ENCODE data around the gene KLF13.

The KLF13 gene

DNA sequence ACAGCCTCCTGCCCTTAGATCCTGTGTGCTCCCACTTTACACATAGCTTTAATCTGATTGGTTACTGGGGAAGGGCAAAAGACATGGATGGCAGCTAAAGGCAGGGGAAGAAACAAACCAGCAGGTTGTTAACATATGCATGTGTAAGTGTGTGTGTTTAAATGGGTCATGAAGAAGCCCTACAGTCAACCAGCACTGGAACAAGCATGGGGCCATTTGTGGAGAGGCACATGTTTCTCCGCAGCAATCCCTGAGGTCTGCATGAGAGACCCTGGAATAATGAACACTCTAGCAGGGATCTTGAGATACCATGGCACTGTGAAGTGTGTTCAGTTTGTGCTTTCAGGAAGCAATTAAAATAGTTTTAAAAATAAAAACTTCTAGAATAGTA lies 6.0 kb downstream of the KLF13 start:
- WGBS (ENCODE audit: insufficient coverage), result 83% methylated on average over 1 of the region's 1 CpG
- no peak overlapping the region for H3K4me3 ChIP-seq (ENCODE audit: control insufficient read depth in 1 of 7, extremely low read depth in 1 of 7, insufficient read depth in 4 of 7, low read depth in 2 of 7, low read length in 6 of 7)
- no peak for DNase-seq
- H3K9me3 ChIP-seq (ENCODE audit: control extremely low read depth in 1 of 5, control insufficient read depth in 4 of 5, insufficient read depth in 2 of 5, low read depth in 1 of 5, low read length in 4 of 5), result no peaks in the 10 kb centered on the region
- H3K36me3 ChIP-seq (ENCODE audit: control insufficient read depth in 4 of 4, insufficient read depth in 4 of 4, low read length in 3 of 4), result peaks cover 0 to 11% (median 0%) of the 10 kb centered on the region in 4 experiments
- ChIA-PET CTCF (interaction anchor here (0.7 to 1.6 kb wide), 7 partner anchors 20 to 156 kb away, joined by 3 to 4 read pairs (median 3); no protein-coding TSS in a partner anchor), POLR2A (interaction anchor here (0.6 kb wide), 1 partner anchor 24 kb away, joined by 3 read pairs; no protein-coding TSS in a partner anchor)
- H3K27ac ChIP-seq (ENCODE audit: insufficient read depth in 1 of 2, low read depth in 1 of 2, low read length in 2 of 2, poor library complexity in 1 of 2, severe bottlenecking in 2 of 2), result no peak overlapping the region
- H3K27me3 ChIP-seq (replicated peaks in 2 of 5; ENCODE audit: control insufficient read depth in 4 of 5, insufficient read depth in 5 of 5, low read length in 4 of 5), result no peaks in the 10 kb centered on the region
- H3K4me1 ChIP-seq (ENCODE audit: control extremely low read depth in 1 of 4, control insufficient read depth in 4 of 4, insufficient read depth in 4 of 4, low read length in 3 of 4), result peaks cover 4 to 59% (median 47%) of the 10 kb centered on the region in 4 experiments

DNA sequence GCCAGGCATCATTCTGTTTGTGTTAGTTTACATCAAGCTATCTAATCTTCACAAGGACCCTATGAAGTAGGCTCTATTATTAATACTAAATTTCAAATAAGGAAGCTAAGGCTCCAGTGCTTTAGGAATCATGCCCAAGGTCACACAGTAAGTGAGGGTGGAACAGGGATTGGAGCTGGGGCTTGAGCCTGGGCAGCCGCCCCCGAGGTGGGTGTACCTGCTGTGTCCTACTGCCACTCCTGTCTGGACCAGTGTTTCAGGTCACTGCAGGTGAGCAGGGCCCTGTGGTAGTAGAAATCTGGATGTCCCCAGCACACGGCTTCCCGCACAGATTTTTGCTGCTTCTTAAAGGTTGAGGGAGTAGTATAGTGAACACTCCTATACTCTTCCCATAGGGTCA lies 6.5 kb downstream of the KLF13 start:
- ChIA-PET CTCF (interaction anchor here (0.7 to 1.6 kb wide), 5 partner anchors 19 to 101 kb away, joined by 3 to 4 read pairs (median 3); no protein-coding TSS in a partner anchor), POLR2A (interaction anchor here (0.6 kb wide), 1 partner anchor 24 kb away, joined by 3 read pairs; no protein-coding TSS in a partner anchor)
- no peak overlapping the region for H3K4me3 ChIP-seq (ENCODE audit: control insufficient read depth in 1 of 7, extremely low read depth in 1 of 7, insufficient read depth in 4 of 7, low read depth in 2 of 7, low read length in 6 of 7)
- peaks cover 0 to 11% (median 0%) of the 10 kb centered on the region in 4 experiments for H3K36me3 ChIP-seq (ENCODE audit: control insufficient read depth in 4 of 4, insufficient read depth in 4 of 4, low read length in 3 of 4)
- H3K27me3 ChIP-seq (replicated peaks in 2 of 5; ENCODE audit: control insufficient read depth in 4 of 5, insufficient read depth in 5 of 5, low read length in 4 of 5), result no peaks in the 10 kb centered on the region
- no peak overlapping the region for H3K27ac ChIP-seq (ENCODE audit: insufficient read depth in 1 of 2, low read depth in 1 of 2, low read length in 2 of 2, poor library complexity in 1 of 2, severe bottlenecking in 2 of 2)
- no peaks in the 10 kb centered on the region for H3K9me3 ChIP-seq (ENCODE audit: control extremely low read depth in 1 of 5, control insufficient read depth in 4 of 5, insufficient read depth in 2 of 5, low read depth in 1 of 5, low read length in 4 of 5)
- peaks cover 7 to 62% (median 51%) of the 10 kb centered on the region in 4 experiments for H3K4me1 ChIP-seq (ENCODE audit: control extremely low read depth in 1 of 4, control insufficient read depth in 4 of 4, insufficient read depth in 4 of 4, low read length in 3 of 4)
- no peak for DNase-seq
- 93% methylated on average over 2 of the region's 4 CpGs for WGBS (ENCODE audit: insufficient coverage)

DNA sequence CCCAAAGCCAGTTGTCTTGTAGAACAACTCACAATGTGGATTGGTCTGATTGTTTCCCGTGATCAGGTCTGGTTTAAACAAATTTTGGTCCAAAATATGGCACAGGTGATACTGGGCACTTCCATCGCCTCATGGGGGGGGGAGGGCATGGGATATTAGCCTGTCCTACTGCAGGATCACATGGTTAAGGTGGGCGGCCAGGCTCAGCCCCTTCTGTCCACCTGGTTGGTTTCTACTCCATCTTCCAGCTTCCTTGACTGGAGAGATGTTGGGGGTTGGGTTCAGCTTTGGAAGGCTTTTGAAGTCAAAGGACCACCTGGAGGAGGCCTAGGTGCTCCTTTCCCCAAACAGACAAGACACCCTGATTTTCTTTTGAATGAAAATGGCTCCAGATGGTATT lies 7.2 kb downstream of the KLF13 start:
- 100% methylated on average over 2 of the region's 3 CpGs for WGBS (ENCODE audit: insufficient coverage)
- Histone ChIP-seq H3K4me1 (ENCODE audit: control extremely low read depth in 1 of 4, control insufficient read depth in 4 of 4, insufficient read depth in 4 of 4, low read length in 3 of 4) (peaks cover 9 to 62% (median 55%) of the 10 kb centered on the region in 4 experiments), H3K9me3 (ENCODE audit: control extremely low read depth in 1 of 5, control insufficient read depth in 4 of 5, insufficient read depth in 2 of 5, low read depth in 1 of 5, low read length in 4 of 5) (no peaks in the 10 kb centered on the region), H3K36me3 (ENCODE audit: control insufficient read depth in 4 of 4, insufficient read depth in 4 of 4, low read length in 3 of 4) (peaks cover 0 to 11% (median 0%) of the 10 kb centered on the region in 4 experiments), H3K4me3 (ENCODE audit: control insufficient read depth in 1 of 7, extremely low read depth in 1 of 7, insufficient read depth in 4 of 7, low read depth in 2 of 7, low read length in 6 of 7) (no peak overlapping the region), H3K27ac (ENCODE audit: insufficient read depth in 1 of 2, low read depth in 1 of 2, low read length in 2 of 2, poor library complexity in 1 of 2, severe bottlenecking in 2 of 2) (no peak overlapping the region), H3K27me3 (replicated peaks in 2 of 5; ENCODE audit: control insufficient read depth in 4 of 5, insufficient read depth in 5 of 5, low read length in 4 of 5) (no peaks in the 10 kb centered on the region)
- ChIA-PET CTCF (interaction anchor here (1.0 to 1.3 kb wide), 2 partner anchors 9 to 71 kb away, joined by 3 read pairs; no protein-coding TSS in a partner anchor), POLR2A (no interaction called here)
- DNase-seq, result no peak

DNA sequence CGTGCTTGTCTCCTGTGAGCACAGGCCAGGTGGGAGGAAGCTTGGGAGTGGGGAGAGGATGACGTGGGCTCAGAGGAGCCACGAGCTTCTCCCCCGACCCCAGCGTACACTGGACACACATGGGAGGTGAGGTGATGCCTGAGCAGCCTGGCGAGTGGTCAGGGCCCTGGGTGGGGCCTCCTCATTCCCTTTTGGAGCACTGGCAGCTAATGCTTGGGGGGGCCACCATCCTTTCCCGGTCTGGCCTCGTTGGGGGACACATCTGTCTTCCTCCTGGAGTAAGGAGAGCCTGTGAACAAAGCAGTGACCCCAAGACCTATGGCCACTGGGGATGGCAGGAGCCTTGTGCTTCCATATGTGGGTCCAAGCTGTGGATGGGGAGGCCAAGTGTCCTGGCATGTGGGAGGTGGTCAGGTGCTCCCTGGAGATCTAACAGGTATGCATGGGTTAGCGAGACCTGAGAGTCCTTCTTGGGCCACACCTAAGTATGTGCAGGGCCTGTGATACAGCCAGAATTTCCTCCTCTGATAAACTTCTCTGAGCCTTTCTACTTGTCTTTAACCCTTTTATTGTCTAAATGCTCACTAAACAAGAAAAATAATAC lies 9.5 kb downstream of the KLF13 start:
- no peaks in the 10 kb centered on the region for H3K9me3 ChIP-seq (ENCODE audit: control extremely low read depth in 1 of 5, control insufficient read depth in 4 of 5, insufficient read depth in 2 of 5, low read depth in 1 of 5, low read length in 4 of 5)
- no peak overlapping the region for H3K27ac ChIP-seq (ENCODE audit: insufficient read depth in 1 of 2, low read depth in 1 of 2, low read length in 2 of 2, poor library complexity in 1 of 2, severe bottlenecking in 2 of 2)
- ChIA-PET CTCF (interaction anchor here (0.9 to 1.2 kb wide), 3 partner anchors 10 to 153 kb away, joined by 3 to 4 read pairs (median 3); no protein-coding TSS in a partner anchor), POLR2A (interaction anchor here (1.3 kb wide), 1 partner anchor 9 kb away, joined by 4 read pairs; the partner anchor contains the start of gene KLF13)
- peaks cover 5 to 51% (median 42%) of the 10 kb centered on the region in 4 experiments for H3K4me1 ChIP-seq (ENCODE audit: control extremely low read depth in 1 of 4, control insufficient read depth in 4 of 4, insufficient read depth in 4 of 4, low read length in 3 of 4)
- WGBS (ENCODE audit: insufficient coverage), result 95% methylated on average over 8 of the region's 9 CpGs
- peaks cover 0 to 14% (median 2%) of the 10 kb centered on the region in 4 experiments for H3K36me3 ChIP-seq (ENCODE audit: control insufficient read depth in 4 of 4, insufficient read depth in 4 of 4, low read length in 3 of 4)
- DNase-seq, result no peak
- H3K4me3 ChIP-seq (ENCODE audit: control insufficient read depth in 1 of 7, extremely low read depth in 1 of 7, insufficient read depth in 4 of 7, low read depth in 2 of 7, low read length in 6 of 7), result no peak overlapping the region
- no peaks in the 10 kb centered on the region for H3K27me3 ChIP-seq (replicated peaks in 2 of 5; ENCODE audit: control insufficient read depth in 4 of 5, insufficient read depth in 5 of 5, low read length in 4 of 5)

DNA sequence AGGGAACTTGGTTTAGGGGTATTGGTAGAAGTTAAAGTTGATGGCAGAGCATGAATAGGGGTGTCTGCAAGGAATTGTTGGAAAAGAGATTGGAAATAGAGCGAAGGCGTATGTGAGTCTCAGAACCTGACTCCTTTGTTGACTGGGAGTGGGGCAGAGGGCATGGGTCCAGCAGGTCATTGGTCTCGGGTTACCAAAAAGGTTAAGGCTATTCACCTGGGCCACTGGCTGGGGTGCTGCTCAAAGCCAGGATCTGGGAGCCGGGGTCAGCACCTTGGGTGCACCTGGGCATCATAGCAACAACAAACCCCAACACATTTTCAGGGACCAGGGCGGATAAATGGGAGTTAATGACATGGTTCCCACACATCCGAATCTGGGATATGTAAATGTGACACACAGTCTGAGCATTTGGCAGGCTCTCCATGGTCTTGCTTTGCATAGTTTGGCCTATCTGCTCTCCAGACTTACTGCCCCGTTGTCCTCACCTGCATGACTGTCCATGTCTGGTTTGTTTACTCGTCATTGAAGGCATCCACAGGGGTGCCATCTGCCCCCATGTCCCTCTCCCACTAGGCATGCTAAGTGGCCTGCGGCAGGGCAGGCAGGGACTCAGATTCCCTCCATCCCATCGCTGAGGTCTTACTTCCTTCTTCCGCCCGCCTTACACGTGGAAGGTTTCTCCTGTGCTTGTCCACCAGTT lies 10.1 kb downstream of the KLF13 start:
- Histone ChIP-seq H3K4me1 (ENCODE audit: control extremely low read depth in 1 of 4, control insufficient read depth in 4 of 4, insufficient read depth in 4 of 4, low read length in 3 of 4) (peaks cover 5 to 48% (median 40%) of the 10 kb centered on the region in 4 experiments), H3K4me3 (ENCODE audit: control insufficient read depth in 1 of 7, extremely low read depth in 1 of 7, insufficient read depth in 4 of 7, low read depth in 2 of 7, low read length in 6 of 7) (no peak overlapping the region), H3K27ac (ENCODE audit: insufficient read depth in 1 of 2, low read depth in 1 of 2, low read length in 2 of 2, poor library complexity in 1 of 2, severe bottlenecking in 2 of 2) (no peak overlapping the region), H3K9me3 (ENCODE audit: control extremely low read depth in 1 of 5, control insufficient read depth in 4 of 5, insufficient read depth in 2 of 5, low read depth in 1 of 5, low read length in 4 of 5) (no peaks in the 10 kb centered on the region), H3K36me3 (ENCODE audit: control insufficient read depth in 4 of 4, insufficient read depth in 4 of 4, low read length in 3 of 4) (peaks cover 0 to 16% (median 2%) of the 10 kb centered on the region in 4 experiments), H3K27me3 (replicated peaks in 2 of 5; ENCODE audit: control insufficient read depth in 4 of 5, insufficient read depth in 5 of 5, low read length in 4 of 5) (no peaks in the 10 kb centered on the region)
- DNase-seq, result no peak
- 89% methylated on average over 11 of the region's 13 CpGs for WGBS (ENCODE audit: insufficient coverage)
- CTCF ChIA-PET, result interaction anchor here (0.9 to 1.2 kb wide), 2 partner anchors 12 to 152 kb away, joined by 3 to 4 read pairs; no protein-coding TSS in a partner anchor
- POLR2A ChIA-PET, result interaction anchor here (1.3 kb wide), 1 partner anchor 10 kb away, joined by 4 read pairs; the partner anchor contains the start of gene KLF13

DNA sequence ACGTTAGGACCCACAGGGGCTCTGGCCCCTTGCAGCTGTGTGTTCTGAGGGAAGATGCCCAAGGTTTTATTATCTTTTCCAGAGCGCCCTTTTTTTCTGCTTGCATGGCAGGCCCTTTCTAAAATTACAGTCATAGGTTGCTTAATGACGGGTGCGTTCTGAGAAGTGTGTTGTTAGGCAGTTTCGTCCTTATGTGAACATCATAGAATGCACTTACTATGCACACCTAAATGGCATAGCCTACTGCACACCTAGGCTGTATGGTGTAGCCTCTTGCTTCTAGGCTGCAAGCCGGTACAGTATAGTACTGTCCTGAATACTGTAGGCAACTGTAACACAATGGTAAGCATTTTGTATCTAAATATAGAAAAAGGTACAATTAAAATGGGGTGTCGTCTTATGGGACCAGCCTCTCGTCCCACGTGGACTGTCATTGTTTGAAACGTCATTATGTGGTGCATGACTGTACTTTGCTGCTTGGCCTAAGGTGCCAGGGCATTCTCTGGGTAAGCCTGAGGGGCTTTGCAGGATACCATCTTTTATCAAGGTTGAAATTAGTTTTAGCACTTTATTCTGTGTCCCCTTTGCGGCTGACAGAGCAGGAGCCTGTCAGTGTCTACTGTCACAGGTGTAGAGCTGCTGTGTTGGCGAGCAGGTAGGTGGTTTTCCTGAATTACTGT lies 10.9 kb downstream of the KLF13 start:
- Histone ChIP-seq H3K4me3 (ENCODE audit: control insufficient read depth in 1 of 7, extremely low read depth in 1 of 7, insufficient read depth in 4 of 7, low read depth in 2 of 7, low read length in 6 of 7) (no peak overlapping the region), H3K27me3 (replicated peaks in 2 of 5; ENCODE audit: control insufficient read depth in 4 of 5, insufficient read depth in 5 of 5, low read length in 4 of 5) (no peaks in the 10 kb centered on the region), H3K4me1 (ENCODE audit: control extremely low read depth in 1 of 4, control insufficient read depth in 4 of 4, insufficient read depth in 4 of 4, low read length in 3 of 4) (peaks cover 5 to 48% (median 40%) of the 10 kb centered on the region in 4 experiments), H3K27ac (ENCODE audit: insufficient read depth in 1 of 2, low read depth in 1 of 2, low read length in 2 of 2, poor library complexity in 1 of 2, severe bottlenecking in 2 of 2) (no peak overlapping the region), H3K9me3 (ENCODE audit: control extremely low read depth in 1 of 5, control insufficient read depth in 4 of 5, insufficient read depth in 2 of 5, low read depth in 1 of 5, low read length in 4 of 5) (no peaks in the 10 kb centered on the region), H3K36me3 (ENCODE audit: control insufficient read depth in 4 of 4, insufficient read depth in 4 of 4, low read length in 3 of 4) (peaks cover 0 to 16% (median 2%) of the 10 kb centered on the region in 4 experiments)
- ChIA-PET POLR2A (interaction anchor here (1.3 kb wide), 1 partner anchor 12 kb away, joined by 4 read pairs; no protein-coding TSS in a partner anchor), CTCF (no interaction called here)
- WGBS (ENCODE audit: insufficient coverage), result 94% methylated on average over 8 of the region's 12 CpGs
- no peak for DNase-seq
